ENCODE results near the gene RRAS. TPM values are rescaled to one million over a fixed set of nuclear protein-coding genes. Genes with fewer than 3 reads are reported as not detected.

RRAS gene
- polyA plus RNA-seq, 1 experiment: 64.2 TPM

DNA sequence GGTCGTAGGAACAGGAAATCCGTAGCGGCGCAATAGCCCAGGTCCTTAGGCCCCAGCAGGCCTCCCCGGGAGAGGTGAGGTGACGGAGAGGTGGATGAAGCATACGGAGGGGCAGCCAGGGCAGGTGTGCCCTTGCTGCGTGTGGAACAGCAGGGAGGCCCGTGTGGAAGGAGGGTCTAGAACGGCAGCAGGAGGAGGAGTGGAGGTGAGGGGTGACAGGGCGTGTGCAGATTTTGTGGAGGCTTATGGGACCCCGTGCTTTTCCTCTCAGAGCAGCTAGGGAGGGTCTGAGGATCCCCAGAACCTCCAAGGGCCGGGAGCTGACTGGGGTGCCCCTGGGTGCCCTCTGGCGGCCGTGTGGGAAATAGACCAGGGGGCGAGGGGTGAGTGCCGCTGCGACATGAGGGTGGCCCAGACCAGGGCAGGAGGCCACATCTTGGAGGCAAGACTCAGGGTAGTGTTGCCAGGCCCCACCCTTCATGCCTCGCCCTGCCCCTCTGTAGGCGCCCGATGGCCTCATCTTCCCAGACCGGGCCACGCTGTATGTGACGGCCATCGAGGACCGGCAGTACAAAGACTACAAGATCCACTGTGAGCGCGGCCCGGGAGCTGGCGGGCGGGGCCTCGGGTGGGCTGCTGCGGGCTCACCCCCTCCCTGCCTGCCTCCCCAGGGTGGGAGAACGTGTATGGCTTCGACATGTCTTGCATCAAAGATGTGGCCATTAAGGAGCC lies 44.5 kb upstream of the RRAS start:
- POLR2A ChIA-PET: interaction anchor here (0.8 kb wide), 1 partner anchor 94 kb away, joined by 7 read pairs; no protein-coding TSS in a partner anchor
- no peak overlapping the region for H3K4me3 ChIP-seq (ENCODE audit: low read depth, low read length)
- peak; percentile 50 for TF ChIP-seq CTCF (IDR thresholded peaks at IDR 0.05; ENCODE audit: low read depth, low read length)
- H3K9me3 ChIP-seq (ENCODE audit: control insufficient read depth, insufficient read depth, low read length): no peaks in the 10 kb centered on the region
- H3K27me3 ChIP-seq (ENCODE audit: control insufficient read depth, insufficient read depth, low read length): no peaks in the 10 kb centered on the region
- CTCF ChIA-PET: interaction anchor here (0.6 to 1.3 kb wide), 3 partner anchors 8 to 125 kb away, joined by 3 to 9 read pairs (median 3); no protein-coding TSS in a partner anchor
- DNase-seq (ENCODE audit: low read depth, low spot score): no peak
- no peak overlapping the region for H3K27ac ChIP-seq (ENCODE audit: low read depth, low read length)

DNA sequence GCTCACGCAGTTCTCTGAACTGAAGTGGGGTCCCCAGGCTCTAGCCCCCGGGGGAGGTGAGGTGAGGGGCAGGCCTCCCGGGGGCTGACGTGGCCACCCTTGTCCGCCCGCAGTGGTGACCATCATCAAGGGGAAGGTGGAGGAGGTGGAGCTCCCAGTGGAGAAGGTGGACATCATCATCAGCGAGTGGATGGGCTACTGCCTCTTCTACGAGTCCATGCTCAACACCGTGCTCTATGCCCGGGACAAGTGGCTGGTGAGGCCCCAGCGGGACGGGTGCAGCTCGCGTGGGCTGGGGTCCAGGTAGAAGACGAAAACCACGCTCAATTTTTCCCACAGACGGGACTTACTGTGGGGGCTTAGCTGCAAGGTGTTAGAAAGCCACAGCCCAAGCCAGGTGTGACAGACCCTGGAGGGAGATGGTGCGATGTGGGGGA lies 43.9 kb upstream of the RRAS start:
- ChIA-PET CTCF (no interaction called here), POLR2A (interaction anchor here (0.8 kb wide), 1 partner anchor 93 kb away, joined by 7 read pairs; no protein-coding TSS in a partner anchor)
- Histone ChIP-seq H3K27me3 (ENCODE audit: control insufficient read depth, insufficient read depth, low read length) (no peaks in the 10 kb centered on the region), H3K9me3 (ENCODE audit: control insufficient read depth, insufficient read depth, low read length) (no peaks in the 10 kb centered on the region), H3K4me3 (ENCODE audit: low read depth, low read length) (no peak overlapping the region), H3K27ac (ENCODE audit: low read depth, low read length) (no peak overlapping the region)
- DNase-seq (ENCODE audit: low read depth, low spot score): no peak
- no peak for TF ChIP-seq CTCF (IDR thresholded peaks at IDR 0.05; ENCODE audit: low read depth, low read length)

DNA sequence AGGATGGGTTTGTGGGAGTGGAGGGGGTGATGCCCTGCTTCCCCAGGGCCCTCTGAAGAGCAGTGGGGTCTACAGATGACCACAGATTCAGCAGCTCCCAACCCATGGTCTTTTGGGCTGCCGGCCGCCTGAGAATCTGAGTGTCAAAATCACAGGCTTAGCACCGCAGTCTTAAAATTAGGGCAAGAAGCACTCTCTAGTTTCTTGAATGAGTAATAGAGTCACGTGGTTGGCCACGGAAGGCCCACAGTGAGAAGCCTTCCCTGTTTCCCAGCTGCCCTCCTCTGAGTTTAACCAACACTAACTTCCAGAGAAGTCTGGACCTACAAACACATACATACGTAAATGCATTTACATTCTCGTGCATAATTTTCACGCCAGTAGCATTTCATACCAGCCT lies 42.3 kb upstream of the RRAS start:
- no peak for DNase-seq (ENCODE audit: low read depth, low spot score)
- no peak overlapping the region for H3K4me3 ChIP-seq (ENCODE audit: low read depth, low read length)
- H3K9me3 ChIP-seq (ENCODE audit: control insufficient read depth, insufficient read depth, low read length): peaks cover 1% of the 10 kb centered on the region; the same call in 1 of the 2 replicates
- TF ChIP-seq CTCF (IDR thresholded peaks at IDR 0.05; ENCODE audit: low read depth, low read length): no peak
- ChIA-PET POLR2A (no interaction called here), CTCF (interaction anchor here (0.5 to 0.6 kb wide), 2 partner anchors 138 to 190 kb away, joined by 4 to 7 read pairs; no protein-coding TSS in a partner anchor)
- H3K27ac ChIP-seq (ENCODE audit: low read depth, low read length): peak overlapping the region; percentile 21
- no peaks in the 10 kb centered on the region for H3K27me3 ChIP-seq (ENCODE audit: control insufficient read depth, insufficient read depth, low read length)

DNA sequence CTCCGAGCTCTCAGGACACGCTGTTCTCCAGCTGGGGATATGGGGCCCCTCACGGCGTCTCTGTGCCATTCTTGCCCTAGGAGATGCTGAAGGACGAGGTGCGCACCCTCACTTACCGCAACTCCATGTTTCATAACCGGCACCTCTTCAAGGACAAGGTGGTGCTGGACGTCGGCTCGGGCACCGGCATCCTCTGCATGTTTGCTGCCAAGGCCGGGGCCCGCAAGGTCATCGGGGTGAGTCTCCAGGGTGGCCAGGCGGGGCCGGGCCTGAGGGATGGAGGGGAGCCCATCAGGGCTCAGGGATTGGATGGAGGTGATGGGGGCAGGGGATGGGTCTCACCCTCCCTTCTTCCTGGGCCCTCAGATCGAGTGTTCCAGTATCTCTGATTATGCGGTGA lies 41.9 kb upstream of the RRAS start:
- no peak overlapping the region for H3K27ac ChIP-seq (ENCODE audit: low read depth, low read length)
- CTCF ChIA-PET: interaction anchor here (0.6 to 1.3 kb wide), 3 partner anchors 15 to 190 kb away, joined by 3 to 7 read pairs (median 3); partner anchors contain the start of gene RRAS
- no peak for DNase-seq (ENCODE audit: low read depth, low spot score)
- no peak overlapping the region for H3K4me3 ChIP-seq (ENCODE audit: low read depth, low read length)
- no peaks in the 10 kb centered on the region for H3K27me3 ChIP-seq (ENCODE audit: control insufficient read depth, insufficient read depth, low read length)
- TF ChIP-seq CTCF (IDR thresholded peaks at IDR 0.05; ENCODE audit: low read depth, low read length): no peak
- peaks cover 4% of the 10 kb centered on the region; the same call in 1 of the 2 replicates for H3K9me3 ChIP-seq (ENCODE audit: control insufficient read depth, insufficient read depth, low read length)
- POLR2A ChIA-PET: no interaction called here

Measured in AG04450 (cell line).